Neural progenitor cell (in vitro differentiated cells): ENCODE results near the gene TCF4. TPM values are rescaled to one million over a fixed set of nuclear protein-coding genes. Genes with fewer than 3 reads are reported as not detected.

Experiments
- DNase-seq: peaks from one replicate; pipeline ENCODE4 v3.0.0-alpha.2; 2016; ENCODE audit warnings: low spot score
- H2AFZ ChIP-seq: fragments of 200-600 bp; sonication (generic); replicated peaks from 2 replicates; pipeline ENCODE4 v1.6.1; 2016; ENCODE audit warnings: antibody characterized with exemption
- H3F3A ChIP-seq: fragments of 200-600 bp; sonication (generic); 2 replicates; pipeline ENCODE4 v1.6.1; 2016; ENCODE audit warnings: antibody characterized with exemption, low read depth
- H3K27ac ChIP-seq: fragments of 200-600 bp; sonication (generic); 2 replicates; pipeline ENCODE4 v1.5.1; 2016; ENCODE audit warnings: mild to moderate bottlenecking
- H3K27me3 ChIP-seq: fragments of 200-600 bp; sonication (generic); 2 replicates; pipeline ENCODE4 v1.6.1; 2016; ENCODE audit warnings: mild to moderate bottlenecking, moderate library complexity
- H3K36me3 ChIP-seq: fragments of 200-600 bp; sonication (generic); 2 replicates; pipeline ENCODE4 v1.5.1; 2016
- H3K4me1 ChIP-seq: fragments of 200-600 bp; sonication (generic); 2 replicates; pipeline ENCODE4 v1.6.1; 2016; ENCODE audit warnings: mixed run types
- H3K4me2 ChIP-seq: fragments of 200-600 bp; sonication (generic); 2 replicates; pipeline ENCODE4 v1.6.1; 2016
- H3K4me3 ChIP-seq: fragments of 200-600 bp; sonication (generic); 2 replicates; pipeline ENCODE4 v1.5.1; 2016
- H3K79me2 ChIP-seq: fragments of 200-600 bp; sonication (generic); 2 replicates; pipeline ENCODE4 v1.6.1; 2016; ENCODE audit warnings: low read depth
- H3K9ac ChIP-seq: fragments of 200-600 bp; sonication (generic); 2 replicates; pipeline ENCODE4 v1.6.1; 2016
- H3K9me3 ChIP-seq: fragments of 200-600 bp; sonication (generic); 2 replicates; pipeline ENCODE4 v1.5.1; 2016; ENCODE audit warnings: low read depth
- H4K20me1 ChIP-seq: fragments of 200-600 bp; sonication (generic); 2 replicates; pipeline ENCODE4 v1.6.1; 2016; ENCODE audit warnings: low read depth
- H3K27ac Mint-ChIP-seq: 3 replicates; pipeline ENCODE4 v1.8.0; 2021; ENCODE audit warnings: mixed read lengths
- H3K27me3 Mint-ChIP-seq: 2 replicates; pipeline ENCODE4 v1.8.0; 2022; ENCODE audit warnings: low read depth, mild to moderate bottlenecking, inconsistent platforms, moderate library complexity, mixed read lengths; ENCODE audit not compliant: insufficient read depth
- H3K36me3 Mint-ChIP-seq: 3 replicates; pipeline ENCODE4 v1.8.0; 2021; ENCODE audit warnings: mixed read lengths
- H3K4me1 Mint-ChIP-seq: 3 replicates; pipeline ENCODE4 v1.8.0; 2021; ENCODE audit warnings: mixed read lengths
- H3K4me3 Mint-ChIP-seq: 3 replicates; pipeline ENCODE4 v1.8.0; 2021; ENCODE audit warnings: mild to moderate bottlenecking, moderate library complexity, mixed read lengths
- H3K9me3 Mint-ChIP-seq: 3 replicates; pipeline ENCODE4 v1.8.0; 2020; ENCODE audit warnings: mixed read lengths
- EZH2 ChIP-seq: fragments of 200-600 bp; sonication (generic); IDR thresholded peaks from 2 replicates; pipeline ENCODE4 v1.6.1; 2017; ENCODE audit warnings: antibody characterized with exemption, mild to moderate bottlenecking, moderate library complexity
- EZH2phosphoT487 ChIP-seq: fragments of 200-600 bp; sonication (generic); IDR thresholded peaks from 2 replicates; pipeline ENCODE4 v1.6.1; 2017; ENCODE audit warnings: antibody characterized with exemption
- total RNA-seq: library from RNA; depleted of rRNA; stranded (reverse); fragments of >200 nt; gene quantifications from 2 replicates; pipeline ENCODE4 v1.2.3, GENCODE V29; 2015; ENCODE audit warnings: low replicate concordance
- TF ChIP-seq, protein P1 (sequence below): fragments of 200-600 bp; sonication (generic); IDR thresholded peaks from 2 replicates; pipeline ENCODE4 v1.5.1; 2017; ENCODE audit warnings: antibody characterized with exemption, mild to moderate bottlenecking

TCF4 gene
- total RNA-seq, 1 donor from 2014 or later, result 161 TPM

DNA sequence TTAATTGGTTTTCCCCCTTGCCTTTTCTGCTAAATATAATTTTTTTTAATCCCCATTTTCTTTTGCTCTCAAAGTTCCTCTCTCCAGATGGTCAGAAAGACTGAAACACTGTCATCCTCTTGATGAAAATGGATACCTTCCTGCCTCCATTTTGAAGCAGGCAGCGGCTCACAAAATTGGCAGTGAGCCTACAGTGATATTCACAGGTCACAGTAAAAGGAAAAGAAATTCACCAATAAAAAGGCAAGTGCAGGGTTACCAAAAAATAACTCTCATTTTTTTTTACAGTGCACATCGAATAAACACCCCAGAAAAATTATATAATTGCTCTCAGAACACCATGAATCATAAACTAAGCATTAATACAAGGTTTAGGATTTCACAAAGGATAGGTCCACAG lies 307.5 kb downstream of the TCF4 start:
- Histone ChIP-seq H3K9me3 (no peaks in the 10 kb centered on the region), H3K4me1 (no peaks in the 10 kb centered on the region), H3K4me2 (no peak overlapping the region), H3K36me3 (no peaks in the 10 kb centered on the region), H3F3A (no peaks in the 10 kb centered on the region), H3K9ac (no peak overlapping the region), H3K79me2 (peaks cover 48% of the 10 kb centered on the region), H3K4me3 (no peak overlapping the region), H4K20me1 (peaks cover 19% of the 10 kb centered on the region), H2AFZ (no peak overlapping the region), H3K27me3 (no peaks in the 10 kb centered on the region), H3K27ac (no peak overlapping the region)
- Mint-ChIP-seq H3K9me3 (no peaks in the 10 kb centered on the region), H3K27ac (no peak overlapping the region), H3K27me3 (no peaks in the 10 kb centered on the region), H3K4me3 (no peak overlapping the region), H3K36me3 (peaks cover 21% of the 10 kb centered on the region), H3K4me1 (peaks cover 3% of the 10 kb centered on the region)
- TF ChIP-seq EZH2 (no peak), EZH2phosphoT487 (no peak)
- TF ChIP-seq, protein P1, sequence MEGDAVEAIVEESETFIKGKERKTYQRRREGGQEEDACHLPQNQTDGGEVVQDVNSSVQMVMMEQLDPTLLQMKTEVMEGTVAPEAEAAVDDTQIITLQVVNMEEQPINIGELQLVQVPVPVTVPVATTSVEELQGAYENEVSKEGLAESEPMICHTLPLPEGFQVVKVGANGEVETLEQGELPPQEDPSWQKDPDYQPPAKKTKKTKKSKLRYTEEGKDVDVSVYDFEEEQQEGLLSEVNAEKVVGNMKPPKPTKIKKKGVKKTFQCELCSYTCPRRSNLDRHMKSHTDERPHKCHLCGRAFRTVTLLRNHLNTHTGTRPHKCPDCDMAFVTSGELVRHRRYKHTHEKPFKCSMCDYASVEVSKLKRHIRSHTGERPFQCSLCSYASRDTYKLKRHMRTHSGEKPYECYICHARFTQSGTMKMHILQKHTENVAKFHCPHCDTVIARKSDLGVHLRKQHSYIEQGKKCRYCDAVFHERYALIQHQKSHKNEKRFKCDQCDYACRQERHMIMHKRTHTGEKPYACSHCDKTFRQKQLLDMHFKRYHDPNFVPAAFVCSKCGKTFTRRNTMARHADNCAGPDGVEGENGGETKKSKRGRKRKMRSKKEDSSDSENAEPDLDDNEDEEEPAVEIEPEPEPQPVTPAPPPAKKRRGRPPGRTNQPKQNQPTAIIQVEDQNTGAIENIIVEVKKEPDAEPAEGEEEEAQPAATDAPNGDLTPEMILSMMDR, result no peak
- DNase-seq, result no peak

DNA sequence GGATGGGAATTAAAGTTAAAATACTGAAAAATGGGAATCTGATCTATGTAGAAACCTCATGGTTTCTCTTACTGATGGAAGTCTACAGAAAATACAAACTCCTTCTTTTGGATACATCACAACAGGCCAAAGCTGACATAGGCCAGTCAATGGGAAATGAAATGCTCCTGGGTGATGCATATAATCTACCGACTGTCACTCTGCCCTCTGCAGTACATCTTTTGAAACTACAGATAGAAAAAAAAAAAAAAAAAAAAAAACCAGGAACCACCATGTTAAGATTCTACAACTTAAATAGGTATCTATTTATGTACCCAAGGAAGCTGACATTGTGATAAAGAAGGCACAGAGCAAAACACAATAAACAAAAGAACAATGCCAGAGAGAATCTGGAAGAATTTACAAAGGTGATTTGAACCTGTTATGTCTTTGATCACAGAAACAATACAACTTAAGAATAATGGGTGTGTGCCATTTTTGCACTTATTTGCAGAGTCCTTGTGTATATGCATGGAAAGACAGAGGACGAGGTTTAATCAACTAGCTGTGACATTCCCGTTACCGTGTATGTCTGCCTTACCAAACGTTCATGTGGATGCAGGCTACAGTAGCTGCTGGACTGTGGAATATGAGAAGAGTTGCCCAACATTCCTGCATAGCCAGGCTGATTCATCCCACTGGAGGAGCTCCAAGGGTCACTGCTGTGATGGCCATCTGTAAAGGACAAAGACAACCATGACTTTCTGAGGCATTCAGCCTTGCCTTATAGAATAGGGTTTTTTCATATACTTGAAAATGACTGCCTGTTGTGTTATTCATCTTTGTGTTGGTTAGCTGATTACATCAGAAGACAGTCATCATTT lies 312.7 kb downstream of the TCF4 start:
- H3K36me3 ChIP-seq, result peaks cover 11% of the 10 kb centered on the region
- no peak for DNase-seq

DNA sequence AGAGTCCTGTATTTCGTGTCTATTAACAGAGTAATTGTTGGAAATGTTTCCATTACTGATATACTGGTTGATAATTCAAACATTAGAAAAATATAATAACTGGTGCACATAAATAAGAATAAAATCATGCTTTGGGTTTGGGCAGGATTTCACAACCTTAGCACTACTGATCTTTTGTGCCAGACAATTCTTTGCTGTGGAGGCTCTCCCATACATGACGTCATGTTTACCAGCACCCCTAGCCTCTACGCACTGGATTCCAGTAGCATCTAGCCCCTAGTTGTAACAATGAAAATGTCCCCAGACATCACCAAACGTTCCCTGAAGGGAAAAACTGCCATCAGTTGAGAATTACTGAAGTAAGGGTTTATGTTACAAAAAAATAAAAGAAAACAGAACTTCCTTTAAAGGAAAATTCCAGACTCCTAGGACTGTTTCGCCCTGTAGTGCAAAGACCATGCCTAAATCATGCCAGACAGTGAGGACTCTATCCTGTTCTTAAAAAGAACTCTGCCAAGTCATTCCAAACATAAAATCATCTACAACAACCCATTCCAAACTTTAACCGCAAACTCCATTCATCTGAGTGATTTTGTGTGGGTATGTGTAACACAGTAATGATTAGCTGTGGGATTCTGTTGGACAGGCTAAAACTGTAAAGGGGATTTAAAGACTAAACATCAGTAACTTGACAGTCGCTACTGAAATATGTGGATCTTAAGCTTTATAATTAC lies 315.3 kb downstream of the TCF4 start:
- Histone ChIP-seq H3K4me2 (no peak overlapping the region), H3K79me2 (no peaks in the 10 kb centered on the region), H3F3A (peaks cover 2% of the 10 kb centered on the region), H2AFZ (no peak overlapping the region), H4K20me1 (no peaks in the 10 kb centered on the region), H3K4me1 (no peaks in the 10 kb centered on the region), H3K9me3 (no peaks in the 10 kb centered on the region), H3K27me3 (no peaks in the 10 kb centered on the region), H3K4me3 (no peak overlapping the region), H3K36me3 (peaks cover 21% of the 10 kb centered on the region), H3K9ac (no peak overlapping the region), H3K27ac (no peak overlapping the region)
- Mint-ChIP-seq H3K27me3 (no peaks in the 10 kb centered on the region), H3K4me1 (peaks cover under 1% of the 10 kb centered on the region), H3K27ac (no peak overlapping the region), H3K9me3 (no peaks in the 10 kb centered on the region), H3K4me3 (no peak overlapping the region), H3K36me3 (peaks cover 54% of the 10 kb centered on the region)
- no peak for DNase-seq
- TF ChIP-seq EZH2 (no peak), EZH2phosphoT487 (no peak)
- TF ChIP-seq, protein P1, result no peak

More for the DNA sequence above, 312.7 kb downstream of the TCF4 start:
- Histone ChIP-seq H2AFZ (no peak overlapping the region), H3K9ac (no peak overlapping the region), H3K4me3 (no peak overlapping the region), H3F3A (no peaks in the 10 kb centered on the region), H4K20me1 (no peaks in the 10 kb centered on the region), H3K79me2 (no peaks in the 10 kb centered on the region), H3K4me1 (no peaks in the 10 kb centered on the region), H3K9me3 (no peaks in the 10 kb centered on the region), H3K27ac (no peak overlapping the region), H3K4me2 (no peak overlapping the region), H3K27me3 (no peaks in the 10 kb centered on the region)
- Mint-ChIP-seq H3K36me3 (peaks cover 47% of the 10 kb centered on the region), H3K27ac (no peak overlapping the region), H3K4me1 (peaks cover 3% of the 10 kb centered on the region), H3K4me3 (no peak overlapping the region), H3K9me3 (no peaks in the 10 kb centered on the region), H3K27me3 (no peaks in the 10 kb centered on the region)
- TF ChIP-seq EZH2 (no peak), EZH2phosphoT487 (no peak)
- TF ChIP-seq, protein P1, result peak; percentile 45
